HG03139 (cell line): Measurements from ENCODE around the gene RTL9.
"Not testable (repeated sequence)": the region's sequence is repeated elsewhere in the genome, so short reads cannot be mapped to it uniquely, and the experiment has no call there.

Experiments used
- ATAC-seq: cut with Tn5 transposase; IDR thresholded peaks from one replicate; pipeline ENCODE4 v1.9.1; 2021; ENCODE audit not compliant: unreplicated experiment

The RTL9 gene

GRCh38 chrX:110358548-110358947, at the start of gene RTL9:
Gene RTL9, plus strand, starts transcription at chrX:110358848. Its CDS starts 91,770 bp downstream, at chrX:110450618.
- ATAC-seq: no peak

GRCh38 chrX:110310000-110310790, 48.5 kb upstream of the RTL9 start:
- ATAC-seq: no peak

GRCh38 chrX:110310896-110311295, 47.8 kb upstream of the RTL9 start:
- peak; percentile 76 for ATAC-seq

GRCh38 chrX:110311437-110312230, 47.0 kb upstream of the RTL9 start:
- ATAC-seq: no peak

- ATAC-seq: no peak
Observed at GRCh38 chrX:110315551-110315950, 43.1 kb upstream of the RTL9 start.

GRCh38 chrX:110316351-110317060, 42.1 kb upstream of the RTL9 start:
- no peak for ATAC-seq

GRCh38 chrX:110317061-110317819, 41.4 kb upstream of the RTL9 start:
- ATAC-seq: peak; percentile 13

GRCh38 chrX:110317820-110318663, 40.6 kb upstream of the RTL9 start, which contains the start of gene AMMECR1:
Gene AMMECR1, minus strand, starts transcription at chrX:110318085. Its CDS starts 14 bp downstream, at chrX:110318071.
- ATAC-seq: peak; percentile 65

GRCh38 chrX:110318664-110318968, 40.0 kb upstream of the RTL9 start:
- peak; percentile 25 for ATAC-seq

GRCh38 chrX:110320381-110320987, 38.2 kb upstream of the RTL9 start:
- no peak for ATAC-seq

- no peak for ATAC-seq
Observed at GRCh38 chrX:110321081-110321480, 37.6 kb upstream of the RTL9 start.

GRCh38 chrX:110321670-110322069, 37.0 kb upstream of the RTL9 start:
- no peak for ATAC-seq

- no peak for ATAC-seq
Observed at GRCh38 chrX:110322603-110323002, 36.0 kb upstream of the RTL9 start.

GRCh38 chrX:110326712-110327111, 31.9 kb upstream of the RTL9 start:
- no peak for ATAC-seq

- ATAC-seq: no peak
Observed at GRCh38 chrX:110327336-110327735, 31.3 kb upstream of the RTL9 start.

- ATAC-seq: not testable (repeated sequence)
Observed at GRCh38 chrX:110328613-110329012, 30.0 kb upstream of the RTL9 start.

GRCh38 chrX:110331444-110332030, 27.1 kb upstream of the RTL9 start:
- ATAC-seq: no peak

GRCh38 chrX:110333458-110333857, 25.2 kb upstream of the RTL9 start:
- ATAC-seq: not testable (repeated sequence)

GRCh38 chrX:110338935-110339334, 19.7 kb upstream of the RTL9 start:
- no peak for ATAC-seq
